ENCODE data around the gene KIAA1671. TPM values are rescaled to one million over a fixed set of nuclear protein-coding genes. Genes with fewer than 3 reads are reported as not detected.
"Not testable (repeated sequence)": the region's sequence is repeated elsewhere in the genome, so short reads cannot be mapped to it uniquely, and the experiment has no call there.

Gene KIAA1671
- total RNA-seq, 1 experiment from 2014 or later: 18.6 TPM

DNA sequence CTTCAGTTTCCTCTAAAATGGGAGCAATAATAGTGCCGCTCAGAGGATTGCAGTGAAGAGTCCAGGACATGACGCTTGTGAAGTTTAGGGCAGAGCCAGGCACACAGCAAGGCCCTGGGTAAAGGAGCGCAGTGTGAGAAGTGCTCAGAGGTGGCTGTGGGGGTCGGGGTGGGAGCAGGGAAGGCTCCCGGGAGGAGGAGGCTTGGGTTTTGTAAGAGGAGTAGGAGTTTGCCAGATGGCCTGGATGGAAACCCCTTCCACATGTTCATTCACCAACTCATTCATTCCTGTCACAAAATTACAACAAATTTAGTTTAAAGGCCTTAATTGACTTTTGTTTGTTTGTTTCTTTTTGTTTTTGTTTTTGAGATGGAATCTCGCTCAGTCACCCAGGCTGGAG lies 283.9 kb downstream of the KIAA1671 start:
- no peaks in the 10 kb centered on the region for H3K4me1 ChIP-seq (ENCODE audit: insufficient read depth, low read length)
- no peak for TF ChIP-seq EZH2phosphoT487 (IDR thresholded peaks at IDR 0.05; ENCODE audit: borderline replicate concordance, low read length)
- TF ChIP-seq, protein P1, sequence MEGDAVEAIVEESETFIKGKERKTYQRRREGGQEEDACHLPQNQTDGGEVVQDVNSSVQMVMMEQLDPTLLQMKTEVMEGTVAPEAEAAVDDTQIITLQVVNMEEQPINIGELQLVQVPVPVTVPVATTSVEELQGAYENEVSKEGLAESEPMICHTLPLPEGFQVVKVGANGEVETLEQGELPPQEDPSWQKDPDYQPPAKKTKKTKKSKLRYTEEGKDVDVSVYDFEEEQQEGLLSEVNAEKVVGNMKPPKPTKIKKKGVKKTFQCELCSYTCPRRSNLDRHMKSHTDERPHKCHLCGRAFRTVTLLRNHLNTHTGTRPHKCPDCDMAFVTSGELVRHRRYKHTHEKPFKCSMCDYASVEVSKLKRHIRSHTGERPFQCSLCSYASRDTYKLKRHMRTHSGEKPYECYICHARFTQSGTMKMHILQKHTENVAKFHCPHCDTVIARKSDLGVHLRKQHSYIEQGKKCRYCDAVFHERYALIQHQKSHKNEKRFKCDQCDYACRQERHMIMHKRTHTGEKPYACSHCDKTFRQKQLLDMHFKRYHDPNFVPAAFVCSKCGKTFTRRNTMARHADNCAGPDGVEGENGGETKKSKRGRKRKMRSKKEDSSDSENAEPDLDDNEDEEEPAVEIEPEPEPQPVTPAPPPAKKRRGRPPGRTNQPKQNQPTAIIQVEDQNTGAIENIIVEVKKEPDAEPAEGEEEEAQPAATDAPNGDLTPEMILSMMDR (conservative IDR thresholded peaks at IDR 0.05; ENCODE audit: low read depth, low read length): no peak
- TF ChIP-seq EZH2 (IDR thresholded peaks at IDR 0.05; ENCODE audit: low read length, unreplicated experiment): no peak
- peak; percentile 36; the same call in 1 of the 2 replicates for ATAC-seq
- H3K27me3 ChIP-seq (ENCODE audit: low read length): no peaks in the 10 kb centered on the region
- H2AFZ ChIP-seq (ENCODE audit: low read length): peak overlapping the region; percentile 86
- no peak overlapping the region for H3K9ac ChIP-seq (ENCODE audit: low read length)
- peak overlapping the region; percentile 71 for H3K4me2 ChIP-seq (ENCODE audit: low read length)
- no TSS peak for BruUV-seq (replicated peaks)
- H3K36me3 ChIP-seq (ENCODE audit: low read depth, low read length): no peaks in the 10 kb centered on the region
- CTCF ChIA-PET: no interaction called here
- H3F3A ChIP-seq (ENCODE audit: low read length, unreplicated experiment): no peaks in the 10 kb centered on the region
- intact Hi-C loops (cut with micrococcal nuclease): loop anchor here (5.0 to 10.0 kb wide), 2 partner anchors 211 to 538 kb away; no protein-coding TSS in a partner anchor
- no peak for DNase-seq
- H3K9me2 ChIP-seq (replicated peaks; ENCODE audit: low read length): no peaks in the 10 kb centered on the region
- H3K79me2 ChIP-seq (ENCODE audit: low read length): no peaks in the 10 kb centered on the region
- POLR2A ChIA-PET (ENCODE audit: unreplicated experiment): no interaction called here
- no peaks in the 10 kb centered on the region for H4K20me1 ChIP-seq (ENCODE audit: low read length)
- H3K4me3 ChIP-seq (ENCODE audit: low read length): peak overlapping the region; percentile 53
- no peak overlapping the region for H3K27ac ChIP-seq (ENCODE audit: low read length)
- H3K9me3 ChIP-seq (ENCODE audit: low read length): no peaks in the 10 kb centered on the region

DNA sequence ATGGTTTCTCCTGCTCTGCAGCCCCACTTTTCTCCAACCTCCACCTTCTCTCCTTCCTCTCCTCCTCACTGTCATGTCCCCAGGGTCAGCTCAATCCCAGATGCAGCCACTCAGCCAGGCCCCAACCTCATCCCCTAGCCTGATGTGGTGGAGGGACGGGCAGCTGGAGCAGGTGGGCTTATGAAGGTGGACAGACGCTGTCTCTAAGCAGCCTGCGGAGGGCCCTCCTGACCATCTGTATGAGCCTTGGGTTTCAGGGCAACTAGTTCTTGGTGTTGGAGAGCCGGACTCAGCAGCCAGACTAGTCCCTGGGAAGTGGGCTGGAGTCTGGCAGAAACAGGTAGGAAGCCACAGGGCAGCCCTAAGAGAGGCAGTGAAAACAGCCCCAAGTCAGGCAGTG lies 285.0 kb downstream of the KIAA1671 start:
- no peaks in the 10 kb centered on the region for H3K9me2 ChIP-seq (replicated peaks; ENCODE audit: low read length)
- H3K36me3 ChIP-seq (ENCODE audit: low read depth, low read length): no peaks in the 10 kb centered on the region
- TF ChIP-seq, protein P1 (conservative IDR thresholded peaks at IDR 0.05; ENCODE audit: low read depth, low read length): no peak
- H3K9ac ChIP-seq (ENCODE audit: low read length): no peak overlapping the region
- no peaks in the 10 kb centered on the region for H3K79me2 ChIP-seq (ENCODE audit: low read length)
- H3K4me2 ChIP-seq (ENCODE audit: low read length): no peak overlapping the region
- no peaks in the 10 kb centered on the region for H3K4me1 ChIP-seq (ENCODE audit: insufficient read depth, low read length)
- no peak overlapping the region for H3K4me3 ChIP-seq (ENCODE audit: low read length)
- POLR2A ChIA-PET (ENCODE audit: unreplicated experiment): no interaction called here
- no peaks in the 10 kb centered on the region for H4K20me1 ChIP-seq (ENCODE audit: low read length)
- no peak overlapping the region for H2AFZ ChIP-seq (ENCODE audit: low read length)
- no TSS peak for BruUV-seq (replicated peaks)
- ATAC-seq (no peak), DNase-seq (no peak)
- intact Hi-C loops (cut with micrococcal nuclease): loop anchor here (5.0 to 10.0 kb wide), 2 partner anchors 210 to 537 kb away; no protein-coding TSS in a partner anchor
- H3K9me3 ChIP-seq (ENCODE audit: low read length): no peaks in the 10 kb centered on the region
- no peak overlapping the region for H3K27ac ChIP-seq (ENCODE audit: low read length)
- CTCF ChIA-PET: no interaction called here
- H3K27me3 ChIP-seq (ENCODE audit: low read length): no peaks in the 10 kb centered on the region
- no peaks in the 10 kb centered on the region for H3F3A ChIP-seq (ENCODE audit: low read length, unreplicated experiment)

DNA sequence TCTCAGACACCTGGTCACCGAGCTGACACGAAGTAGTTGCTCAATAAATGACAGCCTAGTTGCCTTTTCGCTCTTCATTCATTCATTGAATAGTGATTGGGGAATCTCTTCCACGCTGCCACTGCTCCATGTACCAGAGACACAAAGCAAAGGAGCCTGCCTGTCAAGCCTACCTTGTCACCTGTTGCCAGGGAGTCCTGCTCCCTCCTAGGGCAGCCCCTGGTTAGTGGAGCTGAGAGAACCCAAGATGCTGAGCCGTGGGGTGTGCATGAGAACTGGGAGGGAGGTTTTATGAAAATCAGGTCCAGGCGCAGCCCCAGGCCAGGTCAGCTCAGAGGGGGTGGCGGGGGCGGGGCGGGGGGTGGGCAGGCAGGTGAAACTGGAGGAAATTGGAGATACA lies 285.5 kb downstream of the KIAA1671 start:
- H3K4me3 ChIP-seq (ENCODE audit: low read length); ATAC-seq; H3K36me3 ChIP-seq (ENCODE audit: low read depth, low read length); H3K9me2 ChIP-seq (replicated peaks; ENCODE audit: low read length); DNase-seq; H3K9ac ChIP-seq (ENCODE audit: low read length); H3F3A ChIP-seq (ENCODE audit: low read length, unreplicated experiment); H3K4me2 ChIP-seq (ENCODE audit: low read length); H2AFZ ChIP-seq (ENCODE audit: low read length); CTCF ChIA-PET; H3K27ac ChIP-seq (ENCODE audit: low read length); H3K4me1 ChIP-seq (ENCODE audit: insufficient read depth, low read length); H3K27me3 ChIP-seq (ENCODE audit: low read length); H3K9me3 ChIP-seq (ENCODE audit: low read length); H4K20me1 ChIP-seq (ENCODE audit: low read length); BruUV-seq (replicated peaks); POLR2A ChIA-PET (ENCODE audit: unreplicated experiment); H3K79me2 ChIP-seq (ENCODE audit: low read length): not testable (repeated sequence)
- intact Hi-C loops (cut with micrococcal nuclease): loop anchor here (5.0 to 10.0 kb wide), 2 partner anchors 209 to 537 kb away; no protein-coding TSS in a partner anchor

Other genes with a start within 250 kb of the KIAA1671 start
- not detected in 2 replicates for gene PIWIL3, start 178.0 kb upstream of the KIAA1671 start, total RNA-seq (2014; rRNA removed)
- gene SGSM1, start 146.5 kb upstream of the KIAA1671 start, total RNA-seq (2014; rRNA removed): 0.29 and 0.35 TPM in 2 replicates
- not detected in 2 replicates for gene LHFPL7, start 6.0 kb upstream of the KIAA1671 start, total RNA-seq (2014; rRNA removed)
- 1.2 TPM in 1 of 2 replicates, not detected in the other for gene CRYBB3, start 247.1 kb downstream of the KIAA1671 start, total RNA-seq (2014; rRNA removed)